Omental fat pad (tissue), 4 donors: ENCODE data around the gene HSD17B2. TPM values are rescaled to one million over a fixed set of nuclear protein-coding genes. Genes with fewer than 3 reads are reported as not detected.

Experiments used
- ATAC-seq: fragments of 150-250 bp; one replicate; pipeline ENCODE4 v1.9.1; 2016; ENCODE audit warnings: mild to moderate bottlenecking, moderate library complexity; ENCODE audit not compliant: low FRiP score
- DNase-seq: peaks from one replicate; pipeline ENCODE4 v3.0.0-alpha.2; 2019; ENCODE audit warnings: low spot score
- CTCF ChIP-seq, 3 donors: fragments of 450-650 bp; IDR thresholded peaks; one replicate each; pipeline ENCODE4 v1.5.1; 2016 to 2017; ENCODE audit warnings: antibody characterized with exemption in 3 of 3, mild to moderate bottlenecking in 3 of 3, moderate library complexity in 2 of 3
- total RNA-seq, 4 donors: library from RNA; depleted of rRNA; stranded (reverse); fragments of >200 nt; gene quantifications; one replicate each; pipeline ENCODE4 v1.1.0, GENCODE V29; 2016

Gene HSD17B2
- total RNA-seq, 4 donors from 2014 or later = 0.94 to 5.7 (median 1.6) TPM; not detected in 1

- ATAC-seq (peak; percentile 53), DNase-seq (no peak)
- TF ChIP-seq CTCF (IDR thresholded peaks at IDR 0.05) = no peak
Observed at GRCh38 chr16:81996664-81997509, 38.2 kb upstream of the HSD17B2 start.

- no peak for TF ChIP-seq CTCF (IDR thresholded peaks at IDR 0.05)
- ATAC-seq = peak; percentile 58
- no peak for DNase-seq
Observed at GRCh38 chr16:81997738-81998137, 37.3 kb upstream of the HSD17B2 start.

- no peak for TF ChIP-seq CTCF (IDR thresholded peaks at IDR 0.05)
- ATAC-seq (no peak), DNase-seq (no peak)
Observed at GRCh38 chr16:82002831-82003230, 32.2 kb upstream of the HSD17B2 start.

- TF ChIP-seq CTCF (IDR thresholded peaks at IDR 0.05) = no peak
- ATAC-seq (no peak), DNase-seq (no peak)
Observed at GRCh38 chr16:82004601-82005000, 30.5 kb upstream of the HSD17B2 start.

GRCh38 chr16:82005027-82005830, 29.8 kb upstream of the HSD17B2 start:
- DNase-seq (no peak), ATAC-seq (no peak)
- no peak for TF ChIP-seq CTCF (IDR thresholded peaks at IDR 0.05)

GRCh38 chr16:82006036-82006435, 29.0 kb upstream of the HSD17B2 start:
- DNase-seq (no peak), ATAC-seq (no peak)
- no peak for TF ChIP-seq CTCF (IDR thresholded peaks at IDR 0.05)
